CD4-positive, alpha-beta T cell (primary cell): ENCODE data around the gene BHMT2. TPM values are rescaled to one million over a fixed set of nuclear protein-coding genes. Genes with fewer than 3 reads are reported as not detected.

Experiments used
- ATAC-seq: fragments of 200-7000 bp; cut with Tn5 transposase; one replicate; pipeline ENCODE4 v1.10.0; 2022; ENCODE audit warnings: mild to moderate bottlenecking; ENCODE audit not compliant: poor library complexity
- CTCF ChIA-PET: fragments of 350-600 bp; sonication (Branson Sonifier 250); formaldehyde crosslinking; loops from one replicate; lab custom pipeline; 2021; ENCODE audit warnings: antibody characterized with exemption, inconsistent platforms; lab: Charles Lee
- POLR2A ChIA-PET: fragments of 350-600 bp; sonication (Branson Sonifier 250); formaldehyde crosslinking; loops from one replicate; lab custom pipeline; 2021; ENCODE audit warnings: antibody characterized with exemption, inconsistent platforms; lab: Charles Lee
- DNase-seq, 14 experiments: peaks; one replicate each; pipeline ENCODE4 v3.0.0-alpha.2; 2013 to 2020; ENCODE audit warnings: mixed read lengths in 2 of 14
- H3K27ac ChIP-seq, 2 donors: one replicate each; pipeline versions ENCODE4 v1.5.1 to v1.7.0; 2013; ENCODE audit warnings: low read length in 2 of 2, low read depth in 1 of 2, mild to moderate bottlenecking in 1 of 2
- H3K27me3 ChIP-seq, 2 experiments: 1 replicate in 1 of 2; 2 replicates in 1 of 2; pipeline versions ENCODE4 v1.6.1 to v1.7.0; 2013; ENCODE audit warnings: low read length in 2 of 2, control low read depth in 1 of 2, mild to moderate bottlenecking in 1 of 2, moderate library complexity in 1 of 2; ENCODE audit not compliant: insufficient read depth in 2 of 2, control insufficient read depth in 1 of 2
- H3K36me3 ChIP-seq: one replicate; pipeline ENCODE4 v1.6.1; 2013; ENCODE audit warnings: low read length, control low read depth; ENCODE audit not compliant: insufficient read depth
- H3K4me1 ChIP-seq: one replicate; pipeline ENCODE4 v1.6.1; 2013; ENCODE audit warnings: low read length, control low read depth; ENCODE audit not compliant: insufficient read depth
- H3K4me3 ChIP-seq: one replicate; pipeline ENCODE4 v1.5.1; 2013; ENCODE audit warnings: mild to moderate bottlenecking, low read length, moderate library complexity
- H3K9me3 ChIP-seq, 2 experiments: 1 replicate in 1 of 2; 2 replicates in 1 of 2; pipeline versions ENCODE4 v1.6.1 to v1.7.0; 2013; ENCODE audit warnings: low read length in 2 of 2, mild to moderate bottlenecking in 2 of 2, control low read depth in 1 of 2, moderate library complexity in 1 of 2; ENCODE audit not compliant: control insufficient read depth in 1 of 2, insufficient read depth in 1 of 2
- H3K27ac Mint-ChIP-seq: one replicate; pipeline ENCODE4 v1.8.0; 2020; ENCODE audit warnings: mixed read lengths
- H3K27me3 Mint-ChIP-seq: one replicate; pipeline ENCODE4 v1.8.0; 2021; ENCODE audit warnings: mixed read lengths
- H3K36me3 Mint-ChIP-seq: one replicate; pipeline ENCODE4 v1.8.0; 2021; ENCODE audit warnings: low read depth, mixed read lengths
- H3K4me1 Mint-ChIP-seq: one replicate; pipeline ENCODE4 v1.8.0; 2021; ENCODE audit warnings: low read depth, mixed read lengths
- H3K4me3 Mint-ChIP-seq: one replicate; pipeline ENCODE4 v1.8.0; 2020; ENCODE audit warnings: mild to moderate bottlenecking, mixed read lengths
- H3K9me3 Mint-ChIP-seq: one replicate; pipeline ENCODE4 v1.8.0; 2020; ENCODE audit warnings: mixed read lengths
- intact Hi-C, 2 experiments: fragments of 100-400 bp; cut with DNase I in 1 of 2; cut with micrococcal nuclease in 1 of 2; formaldehyde crosslinking; loops; one replicate each; pipeline versions ENCODE4 v1.15.1 to v1.9.0; 2023 to 2025; cut with DNase I, micrococcal nuclease
- total RNA-seq, 174 experiments: library from RNA in 2 of 174; stranded (reverse) in 2 of 174; gene quantifications; one replicate each; pipeline ENCODE4 v1.2.3 and lab custom pipeline; 2021 to 2026
- TF ChIP-seq, protein P1 (sequence below): fragments of 200-600 bp; IDR thresholded peaks from one replicate; pipeline ENCODE4 v1.8.0; 2022; ENCODE audit warnings: antibody characterized with exemption, mild to moderate bottlenecking

BHMT2 gene
- total RNA-seq, 2 experiments from 2014 or later, result not detected

DNA sequence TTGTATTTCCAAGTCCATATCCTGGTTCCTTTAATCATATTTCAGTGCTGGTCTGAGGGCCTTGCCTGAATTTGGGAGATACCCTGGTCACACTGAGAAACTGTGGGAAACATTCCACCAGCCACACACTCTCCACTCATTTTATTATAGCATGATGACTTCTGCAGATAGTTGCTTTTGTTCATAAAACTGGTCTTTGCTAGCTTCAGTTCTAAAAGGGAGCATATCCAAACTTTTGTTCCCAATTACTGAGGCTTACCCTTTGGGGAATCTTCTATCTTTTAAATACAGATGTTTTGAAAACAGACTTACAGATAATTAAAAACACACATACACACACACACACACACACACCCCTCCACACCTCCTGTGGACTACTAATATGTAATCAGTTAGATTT lies 21.1 kb upstream of the BHMT2 start:
- Histone ChIP-seq H3K9me3 (no peaks in the 10 kb centered on the region), H3K4me3 (no peak overlapping the region), H3K36me3 (no peaks in the 10 kb centered on the region), H3K4me1 (no peaks in the 10 kb centered on the region), H3K27ac (no peak overlapping the region), H3K27me3 (no peaks in the 10 kb centered on the region)
- TF ChIP-seq, protein P1, sequence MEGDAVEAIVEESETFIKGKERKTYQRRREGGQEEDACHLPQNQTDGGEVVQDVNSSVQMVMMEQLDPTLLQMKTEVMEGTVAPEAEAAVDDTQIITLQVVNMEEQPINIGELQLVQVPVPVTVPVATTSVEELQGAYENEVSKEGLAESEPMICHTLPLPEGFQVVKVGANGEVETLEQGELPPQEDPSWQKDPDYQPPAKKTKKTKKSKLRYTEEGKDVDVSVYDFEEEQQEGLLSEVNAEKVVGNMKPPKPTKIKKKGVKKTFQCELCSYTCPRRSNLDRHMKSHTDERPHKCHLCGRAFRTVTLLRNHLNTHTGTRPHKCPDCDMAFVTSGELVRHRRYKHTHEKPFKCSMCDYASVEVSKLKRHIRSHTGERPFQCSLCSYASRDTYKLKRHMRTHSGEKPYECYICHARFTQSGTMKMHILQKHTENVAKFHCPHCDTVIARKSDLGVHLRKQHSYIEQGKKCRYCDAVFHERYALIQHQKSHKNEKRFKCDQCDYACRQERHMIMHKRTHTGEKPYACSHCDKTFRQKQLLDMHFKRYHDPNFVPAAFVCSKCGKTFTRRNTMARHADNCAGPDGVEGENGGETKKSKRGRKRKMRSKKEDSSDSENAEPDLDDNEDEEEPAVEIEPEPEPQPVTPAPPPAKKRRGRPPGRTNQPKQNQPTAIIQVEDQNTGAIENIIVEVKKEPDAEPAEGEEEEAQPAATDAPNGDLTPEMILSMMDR, result no peak
- Mint-ChIP-seq H3K27ac (no peak overlapping the region), H3K9me3 (peaks cover 4% of the 10 kb centered on the region), H3K4me3 (no peak overlapping the region), H3K27me3 (peaks cover 4% of the 10 kb centered on the region), H3K4me1 (no peaks in the 10 kb centered on the region), H3K36me3 (no peaks in the 10 kb centered on the region)
- intact Hi-C loops, result no loop called here
- CTCF ChIA-PET, result interaction anchor here (1.7 kb wide), 1 partner anchor 24 kb away, joined by 4 read pairs; no protein-coding TSS in a partner anchor
- ATAC-seq (no peak), DNase-seq (no peak)
- POLR2A ChIA-PET, result no interaction called here

DNA sequence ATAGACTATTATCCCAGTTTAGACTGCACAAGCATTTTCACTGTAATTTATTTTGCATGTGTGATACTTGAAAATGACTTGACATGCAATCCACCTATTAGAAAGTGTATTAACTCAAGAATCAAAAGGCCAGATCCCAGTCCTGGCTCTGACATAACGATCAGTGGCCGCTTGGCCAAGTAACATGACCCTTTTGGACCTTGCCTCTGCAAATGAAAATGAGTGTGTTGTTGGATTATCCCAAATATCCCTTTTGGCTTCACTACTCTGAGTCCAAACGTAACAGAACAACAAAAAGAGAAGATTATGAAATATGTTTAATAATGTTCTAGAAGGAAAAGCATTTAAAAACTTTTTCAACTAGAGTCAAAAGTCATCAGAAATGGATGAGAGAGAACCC lies 19.1 kb upstream of the BHMT2 start:
- H3K9me3 ChIP-seq, result no peaks in the 10 kb centered on the region
- CTCF ChIA-PET, result no interaction called here
- DNase-seq (no peak), ATAC-seq (no peak)
- H3K4me3 ChIP-seq, result no peak overlapping the region
- Mint-ChIP-seq H3K27ac (no peak overlapping the region), H3K9me3 (peaks cover 4% of the 10 kb centered on the region), H3K4me1 (no peaks in the 10 kb centered on the region), H3K36me3 (no peaks in the 10 kb centered on the region), H3K27me3 (peaks cover 8% of the 10 kb centered on the region), H3K4me3 (no peak overlapping the region)
- TF ChIP-seq, protein P1, result no peak
- H3K4me1 ChIP-seq, result no peaks in the 10 kb centered on the region
- H3K27ac ChIP-seq, result no peak overlapping the region
- no peaks in the 10 kb centered on the region for H3K27me3 ChIP-seq
- intact Hi-C loops, result no loop called here
- POLR2A ChIA-PET, result no interaction called here
- H3K36me3 ChIP-seq, result no peaks in the 10 kb centered on the region

DNA sequence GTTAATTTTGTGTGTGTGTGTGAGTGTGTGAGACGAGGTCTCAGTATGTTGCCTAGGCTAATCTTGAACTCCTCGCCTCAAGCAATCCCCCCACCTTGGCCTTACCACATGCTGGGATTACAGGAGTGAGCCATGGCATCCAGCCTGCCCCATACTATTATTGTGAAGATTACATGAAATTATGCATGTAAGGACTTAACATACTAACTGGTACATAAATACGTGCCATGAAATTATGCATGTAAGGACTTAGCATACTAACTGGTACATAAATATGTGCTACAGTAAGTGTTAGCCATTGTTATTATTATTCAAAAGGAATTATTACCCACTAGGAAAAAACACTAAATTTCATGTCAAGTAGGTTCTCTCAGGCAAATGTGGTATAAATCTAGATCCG lies 16.2 kb upstream of the BHMT2 start:
- no peaks in the 10 kb centered on the region for H3K36me3 Mint-ChIP-seq
- no peak for DNase-seq
- H3K27ac Mint-ChIP-seq, result no peak overlapping the region
- intact Hi-C loops, result no loop called here
- peaks cover 4% of the 10 kb centered on the region for H3K9me3 Mint-ChIP-seq
- no peaks in the 10 kb centered on the region for H3K9me3 ChIP-seq
- H3K27me3 Mint-ChIP-seq, result peaks cover 9% of the 10 kb centered on the region
- ChIA-PET CTCF (no interaction called here), POLR2A (no interaction called here)
- H3K4me1 ChIP-seq, result no peaks in the 10 kb centered on the region
- H3K27ac ChIP-seq, result no peak overlapping the region
- H3K27me3 ChIP-seq, result no peaks in the 10 kb centered on the region
- ATAC-seq, result no peak
- no peak overlapping the region for H3K4me3 ChIP-seq
- TF ChIP-seq, protein P1, result no peak
- no peaks in the 10 kb centered on the region for H3K4me1 Mint-ChIP-seq
- H3K4me3 Mint-ChIP-seq, result no peak overlapping the region
- no peaks in the 10 kb centered on the region for H3K36me3 ChIP-seq
